Liver (tissue), 9 donors: Measurements from ENCODE around the gene TSHZ2. TPM values are rescaled to one million over a fixed set of nuclear protein-coding genes. Genes with fewer than 3 reads are reported as not detected.

Source experiments
- DNase-seq: peaks from one replicate; pipeline ENCODE4 v3.0.0-alpha.2; 2017; ENCODE audit warnings: low spot score
- H3K27ac ChIP-seq, 2 donors: one replicate each; pipeline ENCODE4 v1.7.0; 2013; ENCODE audit warnings: inconsistent platforms in 2 of 2, low read length in 2 of 2, control low read depth in 1 of 2, low read depth in 1 of 2, mild to moderate bottlenecking in 1 of 2
- H3K27me3 ChIP-seq, 4 donors: one replicate each; pipeline versions ENCODE4 v1.6.1 to v1.7.0; 2013; ENCODE audit warnings: low read length in 3 of 4, inconsistent platforms in 1 of 4, mild to moderate bottlenecking in 1 of 4, moderate library complexity in 1 of 4; ENCODE audit not compliant: control insufficient read depth in 4 of 4, insufficient read depth in 4 of 4
- H3K36me3 ChIP-seq, 4 donors: one replicate each; pipeline versions ENCODE4 v1.6.1 to v1.7.0; 2013; ENCODE audit warnings: low read length in 3 of 4, mild to moderate bottlenecking in 3 of 4, low read depth in 1 of 4, moderate library complexity in 1 of 4; ENCODE audit not compliant: control insufficient read depth in 4 of 4, insufficient read depth in 3 of 4
- H3K4me1 ChIP-seq, 4 donors: one replicate each; pipeline versions ENCODE4 v1.6.1 to v1.7.0; 2013; ENCODE audit warnings: low read length in 3 of 4, mild to moderate bottlenecking in 3 of 4, moderate library complexity in 1 of 4; ENCODE audit not compliant: control insufficient read depth in 4 of 4, insufficient read depth in 4 of 4
- H3K4me3 ChIP-seq, 3 donors: one replicate each; pipeline versions ENCODE4 v1.6.1 to v1.7.0; 2013; ENCODE audit warnings: low read length in 3 of 3, control low read depth in 1 of 3, low read depth in 1 of 3, mild to moderate bottlenecking in 1 of 3
- H3K9ac ChIP-seq, 2 donors: one replicate each; pipeline ENCODE4 v1.7.0; 2013; ENCODE audit warnings: low read length in 2 of 2, mild to moderate bottlenecking in 2 of 2, moderate library complexity in 2 of 2, control low read depth in 1 of 2, low read depth in 1 of 2
- H3K9me3 ChIP-seq, 4 donors: one replicate each; pipeline versions ENCODE4 v1.6.1 to v1.7.0; 2013; ENCODE audit warnings: low read length in 3 of 4; ENCODE audit not compliant: control insufficient read depth in 4 of 4
- CTCF ChIP-seq: fragments of 150-350 bp; IDR thresholded peaks from 2 replicates; pipeline ENCODE4 v1.5.1; 2017; ENCODE audit warnings: improper control_type of control experiment, low read depth, low read length; ENCODE audit not compliant: missing input control
- EGR1 ChIP-seq, 2 donors: IDR thresholded peaks; 2 replicates each; pipeline ENCODE4 v1.6.1; 2016 to 2018; ENCODE audit warnings: antibody characterized with exemption in 2 of 2, low read depth in 2 of 2
- FOXA2 ChIP-seq: IDR thresholded peaks from 2 replicates; pipeline ENCODE4 v1.6.1; 2016; ENCODE audit warnings: antibody characterized with exemption
- GABPA ChIP-seq, 2 donors: IDR thresholded peaks in 1 of 2; conservative IDR thresholded peaks in 1 of 2; 2 replicates each; pipeline ENCODE4 v1.6.1; 2016; ENCODE audit warnings: antibody characterized with exemption in 2 of 2, mild to moderate bottlenecking in 1 of 2, moderate library complexity in 1 of 2
- HNF4A ChIP-seq, 2 donors: conservative IDR thresholded peaks; 2 replicates each; pipeline ENCODE4 v1.6.1; 2016; ENCODE audit warnings: antibody characterized with exemption in 2 of 2, mild to moderate bottlenecking in 2 of 2
- JUND ChIP-seq, 2 donors: IDR thresholded peaks; 2 replicates each; pipeline ENCODE4 v1.6.1; 2016; ENCODE audit warnings: antibody characterized with exemption in 2 of 2
- MAX ChIP-seq: IDR thresholded peaks from 2 replicates; pipeline ENCODE4 v1.6.1; 2016; ENCODE audit warnings: antibody characterized with exemption
- RAD21 ChIP-seq, 2 donors: IDR thresholded peaks; 2 replicates each; pipeline ENCODE4 v1.6.1; 2016; ENCODE audit warnings: antibody characterized with exemption in 2 of 2, mild to moderate bottlenecking in 2 of 2
- REST ChIP-seq: IDR thresholded peaks from 2 replicates; pipeline ENCODE4 v1.6.1; 2016; ENCODE audit warnings: antibody characterized with exemption, mild to moderate bottlenecking
- RXRA ChIP-seq, 2 donors: IDR thresholded peaks; 2 replicates each; pipeline ENCODE4 v1.6.1; 2017 to 2018; ENCODE audit warnings: antibody characterized with exemption in 2 of 2, mild to moderate bottlenecking in 1 of 2
- SP1 ChIP-seq: IDR thresholded peaks from 2 replicates; pipeline ENCODE4 v1.6.1; 2018; ENCODE audit warnings: antibody characterized with exemption, mild to moderate bottlenecking
- TAF1 ChIP-seq: conservative IDR thresholded peaks from 2 replicates; pipeline ENCODE4 v1.6.1; 2016; ENCODE audit warnings: antibody characterized with exemption, mild to moderate bottlenecking
- ZBTB33 ChIP-seq: IDR thresholded peaks from 2 replicates; pipeline ENCODE4 v1.6.1; 2016; ENCODE audit warnings: antibody characterized with exemption
- WGBS: extraction: QIAGEN DNeasy Blood & Tissue Kit; methylation state at CpG from one replicate; pipeline ENCODE4 v1.1.7; 2013; 5-methylcytosine and 5-hydroxymethylcytosine counted together
- polyA plus RNA-seq, 2 donors: library from polyadenylated mRNA; stranded (reverse) in 1 of 2; unstranded in 1 of 2; fragments of 200-250 nt in 1 of 2; fragments of >200 nt in 1 of 2; fragmentation: Nextera tagmentation in 1 of 2; extraction: Ambion mirVana in 1 of 2; gene quantifications; one replicate each; pipeline versions ENCODE4 v1.2.1 to v1.2.3, GENCODE V29; 2013 to 2015
- total RNA-seq, 2 donors: library from RNA; depleted of rRNA; stranded (reverse); fragments of >200 nt; gene quantifications; one replicate each; pipeline ENCODE4 v1.2.3, GENCODE V29; 2014
- donor health status: healthy.
- donor health status: healthy.
- donor health status: healthy.
- donor health status: healthy.
- donor health status: healthy.

Gene TSHZ2
- total and polyA plus RNA-seq, 4 donors: 2.9 to 11.3 (median 7.8) TPM

- no peak for TF ChIP-seq JUND (IDR thresholded peaks at IDR 0.05)
- no peak for TF ChIP-seq GABPA (IDR thresholded peaks at IDR 0.05 in 1 of 2, conservative IDR thresholded peaks at IDR 0.05 in 1 of 2)
Measured at GRCh38 chr20:53032478-53032932, 60.3 kb downstream of the TSHZ2 start (continued).

- Histone ChIP-seq H3K9ac (no peak overlapping the region), H3K9me3 (no peaks in the 10 kb centered on the region), H3K27ac (no peak overlapping the region), H3K4me3 (no peak overlapping the region), H3K4me1 (no peaks in the 10 kb centered on the region), H3K36me3 (no peaks in the 10 kb centered on the region), H3K27me3 (no peaks in the 10 kb centered on the region)
- TF ChIP-seq TAF1 (no peak), SP1 (no peak), RAD21 (IDR thresholded peaks at IDR 0.05) (no peak)
- WGBS: 87% methylated on average over 6 of the region's 6 CpGs
- no peak for DNase-seq
Measured at GRCh38 chr20:53033176-53033575, 61.0 kb downstream of the TSHZ2 start.

- Histone ChIP-seq H3K27me3 (no peaks in the 10 kb centered on the region), H3K9me3 (no peaks in the 10 kb centered on the region), H3K27ac (no peak overlapping the region), H3K4me1 (no peaks in the 10 kb centered on the region), H3K4me3 (no peak overlapping the region), H3K9ac (no peak overlapping the region), H3K36me3 (no peaks in the 10 kb centered on the region)
- 69% methylated on average over 3 of the region's 3 CpGs for WGBS
- DNase-seq: no peak
- no peak for TF ChIP-seq MAX
- TF ChIP-seq SP1: no peak
- TF ChIP-seq HNF4A (conservative IDR thresholded peaks at IDR 0.05): no peak
- TF ChIP-seq REST: no peak
- no peak for TF ChIP-seq CTCF
- TF ChIP-seq RXRA (IDR thresholded peaks at IDR 0.05): no peak
- no peak for TF ChIP-seq EGR1 (IDR thresholded peaks at IDR 0.05; ENCODE audit: low read depth in 2 of 2)
- TF ChIP-seq FOXA2: no peak
- TF ChIP-seq ZBTB33: no peak
Measured at GRCh38 chr20:53034899-53035298, 62.7 kb downstream of the TSHZ2 start.
